CD14-positive monocyte (primary cell): ENCODE measurements around the gene HCN4. TPM values are rescaled to one million over a fixed set of nuclear protein-coding genes. Genes with fewer than 3 reads are reported as not detected.

ENCODE experiments used
- DNase-seq, 3 donors: peaks; one replicate each; pipeline ENCODE4 v3.0.0-alpha.2; 2011 to 2022
- H2AFZ ChIP-seq: 2 replicates; pipeline ENCODE4 v1.6.0; 2012; ENCODE audit warnings: mild to moderate bottlenecking, low read depth, low read length, inconsistent platforms; ENCODE audit not compliant: insufficient read depth, poor library complexity, severe bottlenecking
- H3K27ac ChIP-seq, 2 donors: 1 replicate in 1 of 2; 2 replicates in 1 of 2; pipeline ENCODE4 v1.5.1; 2012 to 2013; ENCODE audit warnings: low read length in 2 of 2, control low read depth in 1 of 2, inconsistent platforms in 1 of 2, low read depth in 1 of 2, mild to moderate bottlenecking in 1 of 2
- H3K27me3 ChIP-seq, 2 donors: one replicate each; pipeline versions ENCODE4 v1.6.0 to v1.6.1; 2011 to 2013; ENCODE audit warnings: low read length in 2 of 2; ENCODE audit not compliant: control insufficient read depth in 2 of 2, insufficient read depth in 2 of 2
- H3K36me3 ChIP-seq, 2 donors: replicated peaks in 1 of 2; 1 replicate in 1 of 2; 2 replicates in 1 of 2; pipeline versions ENCODE4 v1.5.1 to v1.6.1; 2012 to 2013; ENCODE audit warnings: low read length in 2 of 2, control low read depth in 1 of 2, inconsistent platforms in 1 of 2, mild to moderate bottlenecking in 1 of 2; ENCODE audit not compliant: insufficient read depth in 2 of 2, control insufficient read depth in 1 of 2
- H3K4me1 ChIP-seq, 2 donors: 1 replicate in 1 of 2; 2 replicates in 1 of 2; pipeline versions ENCODE4 v1.5.1 to v1.6.1; 2012 to 2013; ENCODE audit warnings: low read length in 2 of 2, control low read depth in 1 of 2, inconsistent platforms in 1 of 2, mild to moderate bottlenecking in 1 of 2, moderate library complexity in 1 of 2; ENCODE audit not compliant: insufficient read depth in 2 of 2, control insufficient read depth in 1 of 2
- H3K4me2 ChIP-seq: replicated peaks from 2 replicates; pipeline ENCODE3; 2012; ENCODE audit warnings: low read length, moderate library complexity, mild to moderate bottlenecking; ENCODE audit not compliant: poor library complexity, severe bottlenecking; ENCODE audit errors: extremely low read depth
- H3K4me3 ChIP-seq, 3 experiments: fragments of 200-600 bp in 1 of 3; sonication (generic) in 1 of 3; replicated peaks in 1 of 3; 1 replicate in 2 of 3; 2 replicates in 1 of 3; pipeline ENCODE4 v1.5.1; 2011 to 2013; ENCODE audit warnings: low read length in 3 of 3, mild to moderate bottlenecking in 3 of 3, control low read depth in 2 of 3, low read depth in 2 of 3, inconsistent platforms in 1 of 3, moderate library complexity in 1 of 3
- H3K79me2 ChIP-seq: 2 replicates; pipeline ENCODE4 v1.6.0; 2012; ENCODE audit warnings: mild to moderate bottlenecking, control low read depth, inconsistent platforms, low read length, moderate library complexity; ENCODE audit not compliant: insufficient read depth
- H3K9ac ChIP-seq: 2 replicates; pipeline ENCODE4 v1.6.0; 2017; ENCODE audit warnings: low read length, mild to moderate bottlenecking; ENCODE audit not compliant: insufficient read depth, poor library complexity, severe bottlenecking
- H3K9me3 ChIP-seq, 2 donors: replicated peaks in 1 of 2; 1 replicate in 1 of 2; 2 replicates in 1 of 2; pipeline versions ENCODE4 v1.5.1 to v1.6.1; 2012 to 2013; ENCODE audit warnings: low read length in 2 of 2, control low read depth in 1 of 2; ENCODE audit not compliant: control insufficient read depth in 1 of 2, insufficient read depth in 1 of 2
- H4K20me1 ChIP-seq: 2 replicates; pipeline ENCODE4 v1.6.0; 2012; ENCODE audit warnings: mild to moderate bottlenecking, low read length, control low read depth, moderate library complexity; ENCODE audit not compliant: insufficient read depth
- H3K27ac Mint-ChIP-seq, 7 donors: one replicate each; pipeline ENCODE4 v1.8.0; 2020; ENCODE audit warnings: mild to moderate bottlenecking in 7 of 7, mixed read lengths in 7 of 7, moderate library complexity in 6 of 7, inconsistent platforms in 2 of 7
- H3K27me3 Mint-ChIP-seq, 3 donors: one replicate each; pipeline ENCODE4 v1.8.0; 2021 to 2022; ENCODE audit warnings: low read depth in 3 of 3, mild to moderate bottlenecking in 3 of 3, mixed read lengths in 3 of 3, moderate library complexity in 3 of 3, inconsistent platforms in 1 of 3
- H3K36me3 Mint-ChIP-seq, 2 donors: one replicate each; pipeline ENCODE4 v1.8.0; 2020; ENCODE audit warnings: mixed read lengths in 2 of 2, inconsistent platforms in 1 of 2, mild to moderate bottlenecking in 1 of 2
- H3K4me1 Mint-ChIP-seq: one replicate; pipeline ENCODE4 v1.8.0; 2020; ENCODE audit warnings: mild to moderate bottlenecking, mixed read lengths
- H3K4me3 Mint-ChIP-seq, 2 donors: one replicate each; pipeline ENCODE4 v1.8.0; 2020; ENCODE audit warnings: mild to moderate bottlenecking in 2 of 2, mixed read lengths in 2 of 2, moderate library complexity in 1 of 2
- H3K9me3 Mint-ChIP-seq, 7 donors: one replicate each; pipeline ENCODE4 v1.8.0; 2020 to 2022; ENCODE audit warnings: mixed read lengths in 7 of 7, mild to moderate bottlenecking in 6 of 7, moderate library complexity in 6 of 7, inconsistent platforms in 2 of 7
- CTCF ChIP-seq: fragments of 200-600 bp; IDR thresholded peaks from one replicate; pipeline ENCODE4 v1.8.0; 2022; ENCODE audit warnings: antibody characterized with exemption, mild to moderate bottlenecking
- WGBS: methylation state at CpG from one replicate; pipeline ENCODE4 v1.1.5; 2013; ENCODE audit warnings: missing lambda C conversion rate; ENCODE audit not compliant: insufficient coverage; 5-methylcytosine and 5-hydroxymethylcytosine counted together
- intact Hi-C, 2 donors: fragments of 100-400 bp; cut with micrococcal nuclease; formaldehyde crosslinking; loops; one replicate each; pipeline versions ENCODE4 v1.15.0 to v1.15.1; 2023
- polyA plus RNA-seq, 3 donors: library from polyadenylated mRNA; depleted of rRNA in 1 of 3; unstranded in 2 of 3; stranded (reverse) in 1 of 3; fragments of 300-500 nt in 2 of 3; fragments of >200 nt in 1 of 3; fragmentation: Illumina TruSeq in 2 of 3; gene quantifications; 1 replicate in 2 of 3; 2 replicates in 1 of 3; pipeline ENCODE4 v1.2.3, GENCODE V29; 2012 to 2021

HCN4 gene
- polyA plus RNA-seq, 3 donors: not detected

- 98% methylated on average over 11 of the region's 17 CpGs for WGBS
- intact Hi-C loops: no loop called here
- no peaks in the 10 kb centered on the region for H3K79me2 ChIP-seq
- H3K4me3 Mint-ChIP-seq: no peak overlapping the region
- H3K36me3 ChIP-seq: no peaks in the 10 kb centered on the region
- no peaks in the 10 kb centered on the region for H3K36me3 Mint-ChIP-seq
- no peak overlapping the region for H3K4me2 ChIP-seq
- H4K20me1 ChIP-seq: no peaks in the 10 kb centered on the region
- no peak overlapping the region for H2AFZ ChIP-seq
- peaks cover 0 to 2% (median 0%) of the 10 kb centered on the region in 7 donors for H3K9me3 Mint-ChIP-seq
- no peak overlapping the region for H3K9ac ChIP-seq
- H3K27me3 Mint-ChIP-seq: peaks cover 42 to 53% (median 44%) of the 10 kb centered on the region in 3 donors
- H3K9me3 ChIP-seq: no peaks in the 10 kb centered on the region
- no peaks in the 10 kb centered on the region for H3K4me1 ChIP-seq
- DNase-seq: no peak
- H3K27ac Mint-ChIP-seq: no peak overlapping the region
- H3K27ac ChIP-seq: no peak overlapping the region
- no peak overlapping the region for H3K4me3 ChIP-seq
- H3K4me1 Mint-ChIP-seq: no peaks in the 10 kb centered on the region
- H3K27me3 ChIP-seq: peaks cover 0 to 37% of the 10 kb centered on the region in 2 donors
- no peak for TF ChIP-seq CTCF
These were observed 47.0 kb downstream of the HCN4 start for GRCh38 chr15:73321496-73322450.

GRCh38 chr15:73320619-73321180 lies 48.1 kb downstream of the HCN4 start:
- Mint-ChIP-seq H3K9me3 (peaks cover 0 to 2% (median 0%) of the 10 kb centered on the region in 7 donors), H3K4me3 (no peak overlapping the region), H3K36me3 (no peaks in the 10 kb centered on the region), H3K27me3 (peaks cover 38 to 47% (median 42%) of the 10 kb centered on the region in 3 donors), H3K27ac (no peak overlapping the region), H3K4me1 (no peaks in the 10 kb centered on the region)
- Histone ChIP-seq H2AFZ (no peak overlapping the region), H3K27me3 (peaks cover 0 to 39% of the 10 kb centered on the region in 2 donors), H3K9me3 (no peaks in the 10 kb centered on the region), H3K36me3 (no peaks in the 10 kb centered on the region), H3K79me2 (no peaks in the 10 kb centered on the region), H4K20me1 (no peaks in the 10 kb centered on the region), H3K27ac (no peak overlapping the region), H3K4me2 (no peak overlapping the region), H3K4me1 (no peaks in the 10 kb centered on the region), H3K9ac (no peak overlapping the region), H3K4me3 (no peak overlapping the region)
- 95% methylated on average over 2 of the region's 3 CpGs for WGBS
- no peak for DNase-seq
- no peak for TF ChIP-seq CTCF
- intact Hi-C loops: no loop called here
